Liver (tissue), 9 donors: Measurements from ENCODE around the gene DCXR. TPM values are rescaled to one million over a fixed set of nuclear protein-coding genes. Genes with fewer than 3 reads are reported as not detected.

Experiments used
- DNase-seq: peaks from one replicate; pipeline ENCODE4 v3.0.0-alpha.2; 2017; ENCODE audit warnings: low spot score
- H3K27ac ChIP-seq, 2 donors: one replicate each; pipeline ENCODE4 v1.7.0; 2013; ENCODE audit warnings: inconsistent platforms in 2 of 2, low read length in 2 of 2, control low read depth in 1 of 2, low read depth in 1 of 2, mild to moderate bottlenecking in 1 of 2
- H3K27me3 ChIP-seq, 4 donors: one replicate each; pipeline versions ENCODE4 v1.6.1 to v1.7.0; 2013; ENCODE audit warnings: low read length in 3 of 4, inconsistent platforms in 1 of 4, mild to moderate bottlenecking in 1 of 4, moderate library complexity in 1 of 4; ENCODE audit not compliant: control insufficient read depth in 4 of 4, insufficient read depth in 4 of 4
- H3K36me3 ChIP-seq, 4 donors: one replicate each; pipeline versions ENCODE4 v1.6.1 to v1.7.0; 2013; ENCODE audit warnings: low read length in 3 of 4, mild to moderate bottlenecking in 3 of 4, low read depth in 1 of 4, moderate library complexity in 1 of 4; ENCODE audit not compliant: control insufficient read depth in 4 of 4, insufficient read depth in 3 of 4
- H3K4me1 ChIP-seq, 4 donors: one replicate each; pipeline versions ENCODE4 v1.6.1 to v1.7.0; 2013; ENCODE audit warnings: low read length in 3 of 4, mild to moderate bottlenecking in 3 of 4, moderate library complexity in 1 of 4; ENCODE audit not compliant: control insufficient read depth in 4 of 4, insufficient read depth in 4 of 4
- H3K4me3 ChIP-seq, 3 donors: one replicate each; pipeline versions ENCODE4 v1.6.1 to v1.7.0; 2013; ENCODE audit warnings: low read length in 3 of 3, control low read depth in 1 of 3, low read depth in 1 of 3, mild to moderate bottlenecking in 1 of 3
- H3K9ac ChIP-seq, 2 donors: one replicate each; pipeline ENCODE4 v1.7.0; 2013; ENCODE audit warnings: low read length in 2 of 2, mild to moderate bottlenecking in 2 of 2, moderate library complexity in 2 of 2, control low read depth in 1 of 2, low read depth in 1 of 2
- H3K9me3 ChIP-seq, 4 donors: one replicate each; pipeline versions ENCODE4 v1.6.1 to v1.7.0; 2013; ENCODE audit warnings: low read length in 3 of 4; ENCODE audit not compliant: control insufficient read depth in 4 of 4
- EGR1 ChIP-seq, 2 donors: IDR thresholded peaks; 2 replicates each; pipeline ENCODE4 v1.6.1; 2016 to 2018; ENCODE audit warnings: antibody characterized with exemption in 2 of 2, low read depth in 2 of 2
- FOXA1 ChIP-seq: IDR thresholded peaks from 2 replicates; pipeline ENCODE4 v1.6.1; 2016; ENCODE audit warnings: antibody characterized with exemption
- FOXA2 ChIP-seq: IDR thresholded peaks from 2 replicates; pipeline ENCODE4 v1.6.1; 2016; ENCODE audit warnings: antibody characterized with exemption
- GABPA ChIP-seq, 2 donors: IDR thresholded peaks in 1 of 2; conservative IDR thresholded peaks in 1 of 2; 2 replicates each; pipeline ENCODE4 v1.6.1; 2016; ENCODE audit warnings: antibody characterized with exemption in 2 of 2, mild to moderate bottlenecking in 1 of 2, moderate library complexity in 1 of 2
- HNF4A ChIP-seq, 2 donors: conservative IDR thresholded peaks; 2 replicates each; pipeline ENCODE4 v1.6.1; 2016; ENCODE audit warnings: antibody characterized with exemption in 2 of 2, mild to moderate bottlenecking in 2 of 2
- HNF4G ChIP-seq: IDR thresholded peaks from 2 replicates; pipeline ENCODE4 v1.6.1; 2016; ENCODE audit warnings: antibody characterized with exemption
- JUND ChIP-seq, 2 donors: IDR thresholded peaks; 2 replicates each; pipeline ENCODE4 v1.6.1; 2016; ENCODE audit warnings: antibody characterized with exemption in 2 of 2
- NR2F2 ChIP-seq: IDR thresholded peaks from 2 replicates; pipeline ENCODE4 v1.6.1; 2016; ENCODE audit warnings: antibody characterized with exemption
- RAD21 ChIP-seq, 2 donors: IDR thresholded peaks; 2 replicates each; pipeline ENCODE4 v1.6.1; 2016; ENCODE audit warnings: antibody characterized with exemption in 2 of 2, mild to moderate bottlenecking in 2 of 2
- RXRA ChIP-seq, 2 donors: IDR thresholded peaks; 2 replicates each; pipeline ENCODE4 v1.6.1; 2017 to 2018; ENCODE audit warnings: antibody characterized with exemption in 2 of 2, mild to moderate bottlenecking in 1 of 2
- SP1 ChIP-seq: IDR thresholded peaks from 2 replicates; pipeline ENCODE4 v1.6.1; 2018; ENCODE audit warnings: antibody characterized with exemption, mild to moderate bottlenecking
- TAF1 ChIP-seq: conservative IDR thresholded peaks from 2 replicates; pipeline ENCODE4 v1.6.1; 2016; ENCODE audit warnings: antibody characterized with exemption, mild to moderate bottlenecking
- YY1 ChIP-seq: IDR thresholded peaks from 2 replicates; pipeline ENCODE4 v1.6.1; 2016; ENCODE audit warnings: antibody characterized with exemption, mild to moderate bottlenecking
- WGBS: extraction: QIAGEN DNeasy Blood & Tissue Kit; methylation state at CpG from one replicate; pipeline ENCODE4 v1.1.7; 2013; 5-methylcytosine and 5-hydroxymethylcytosine counted together
- polyA plus RNA-seq, 2 donors: library from polyadenylated mRNA; stranded (reverse) in 1 of 2; unstranded in 1 of 2; fragments of 200-250 nt in 1 of 2; fragments of >200 nt in 1 of 2; fragmentation: Nextera tagmentation in 1 of 2; extraction: Ambion mirVana in 1 of 2; gene quantifications; one replicate each; pipeline versions ENCODE4 v1.2.1 to v1.2.3, GENCODE V29; 2013 to 2015
- total RNA-seq, 2 donors: library from RNA; depleted of rRNA; stranded (reverse); fragments of >200 nt; gene quantifications; one replicate each; pipeline ENCODE4 v1.2.3, GENCODE V29; 2014
- TF ChIP-seq, protein P1 (sequence below): IDR thresholded peaks from 2 replicates; pipeline ENCODE4 v1.6.1; 2016; ENCODE audit warnings: antibody characterized with exemption, mild to moderate bottlenecking
- TF ChIP-seq, protein P2 (sequence below): IDR thresholded peaks from 2 replicates; pipeline ENCODE4 v1.6.1; 2016; ENCODE audit warnings: antibody characterized with exemption
- TF ChIP-seq, protein P3 (sequence below): IDR thresholded peaks from 2 replicates; pipeline ENCODE4 v1.6.1; 2016; ENCODE audit warnings: antibody characterized with exemption
- TF ChIP-seq, protein P4 (sequence below): fragments of 150-350 bp; IDR thresholded peaks from 2 replicates; pipeline ENCODE4 v1.5.1; 2017; ENCODE audit warnings: improper control_type of control experiment, low read depth, low read length; ENCODE audit not compliant: missing input control
- TF ChIP-seq, protein P5 (sequence below): IDR thresholded peaks from 2 replicates; pipeline ENCODE4 v1.6.1; 2016; ENCODE audit warnings: antibody characterized with exemption
- donor health status: healthy.
- donor health status: healthy.
- donor health status: healthy.
- donor health status: healthy.
- donor health status: healthy.

DCXR gene
- total and polyA plus RNA-seq, 4 donors, result 58.6 to 1,190 (median 585) TPM

DNA sequence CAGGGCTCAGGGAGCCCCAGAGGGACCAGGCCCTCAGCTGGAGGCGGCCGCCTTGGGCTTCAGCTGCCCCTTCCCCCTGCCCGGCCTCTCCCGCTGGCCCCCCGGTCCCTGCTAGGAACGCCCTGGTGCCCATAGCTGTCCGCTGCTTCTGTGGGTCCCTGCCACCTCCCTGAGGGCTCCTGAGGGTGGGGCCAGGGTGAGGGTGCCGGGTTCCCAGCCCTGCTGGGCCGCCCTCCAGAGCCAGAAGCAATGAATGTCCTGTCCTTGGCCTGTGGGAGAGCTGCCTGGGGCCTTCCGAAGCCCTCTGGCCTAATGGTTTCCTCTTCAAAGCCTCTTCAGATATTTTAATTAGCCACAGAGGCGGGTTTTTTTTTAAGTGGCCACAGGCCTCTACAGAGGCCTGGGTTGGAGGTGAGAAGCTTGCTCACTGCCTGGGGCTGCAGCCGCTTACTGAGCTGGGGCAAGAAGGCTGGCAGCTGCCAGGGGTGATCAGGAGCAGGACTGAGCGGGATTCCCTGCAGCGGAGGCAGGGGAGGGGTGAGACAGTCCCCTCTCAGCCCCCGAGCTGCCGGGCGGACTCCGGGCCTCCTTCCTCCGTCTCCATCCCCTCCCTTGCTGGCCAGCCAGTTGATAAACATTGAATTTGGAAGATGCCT lies 24.7 kb downstream of the DCXR start:
- TF ChIP-seq TAF1, result no peak
- TF ChIP-seq, protein P1, sequence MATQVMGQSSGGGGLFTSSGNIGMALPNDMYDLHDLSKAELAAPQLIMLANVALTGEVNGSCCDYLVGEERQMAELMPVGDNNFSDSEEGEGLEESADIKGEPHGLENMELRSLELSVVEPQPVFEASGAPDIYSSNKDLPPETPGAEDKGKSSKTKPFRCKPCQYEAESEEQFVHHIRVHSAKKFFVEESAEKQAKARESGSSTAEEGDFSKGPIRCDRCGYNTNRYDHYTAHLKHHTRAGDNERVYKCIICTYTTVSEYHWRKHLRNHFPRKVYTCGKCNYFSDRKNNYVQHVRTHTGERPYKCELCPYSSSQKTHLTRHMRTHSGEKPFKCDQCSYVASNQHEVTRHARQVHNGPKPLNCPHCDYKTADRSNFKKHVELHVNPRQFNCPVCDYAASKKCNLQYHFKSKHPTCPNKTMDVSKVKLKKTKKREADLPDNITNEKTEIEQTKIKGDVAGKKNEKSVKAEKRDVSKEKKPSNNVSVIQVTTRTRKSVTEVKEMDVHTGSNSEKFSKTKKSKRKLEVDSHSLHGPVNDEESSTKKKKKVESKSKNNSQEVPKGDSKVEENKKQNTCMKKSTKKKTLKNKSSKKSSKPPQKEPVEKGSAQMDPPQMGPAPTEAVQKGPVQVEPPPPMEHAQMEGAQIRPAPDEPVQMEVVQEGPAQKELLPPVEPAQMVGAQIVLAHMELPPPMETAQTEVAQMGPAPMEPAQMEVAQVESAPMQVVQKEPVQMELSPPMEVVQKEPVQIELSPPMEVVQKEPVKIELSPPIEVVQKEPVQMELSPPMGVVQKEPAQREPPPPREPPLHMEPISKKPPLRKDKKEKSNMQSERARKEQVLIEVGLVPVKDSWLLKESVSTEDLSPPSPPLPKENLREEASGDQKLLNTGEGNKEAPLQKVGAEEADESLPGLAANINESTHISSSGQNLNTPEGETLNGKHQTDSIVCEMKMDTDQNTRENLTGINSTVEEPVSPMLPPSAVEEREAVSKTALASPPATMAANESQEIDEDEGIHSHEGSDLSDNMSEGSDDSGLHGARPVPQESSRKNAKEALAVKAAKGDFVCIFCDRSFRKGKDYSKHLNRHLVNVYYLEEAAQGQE, result no peak
- TF ChIP-seq JUND (IDR thresholded peaks at IDR 0.05), result no peak
- TF ChIP-seq FOXA2, result no peak
- TF ChIP-seq YY1, result no peak
- TF ChIP-seq, protein P2, sequence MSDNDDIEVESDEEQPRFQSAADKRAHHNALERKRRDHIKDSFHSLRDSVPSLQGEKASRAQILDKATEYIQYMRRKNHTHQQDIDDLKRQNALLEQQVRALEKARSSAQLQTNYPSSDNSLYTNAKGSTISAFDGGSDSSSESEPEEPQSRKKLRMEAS, result no peak
- TF ChIP-seq, protein P3, sequence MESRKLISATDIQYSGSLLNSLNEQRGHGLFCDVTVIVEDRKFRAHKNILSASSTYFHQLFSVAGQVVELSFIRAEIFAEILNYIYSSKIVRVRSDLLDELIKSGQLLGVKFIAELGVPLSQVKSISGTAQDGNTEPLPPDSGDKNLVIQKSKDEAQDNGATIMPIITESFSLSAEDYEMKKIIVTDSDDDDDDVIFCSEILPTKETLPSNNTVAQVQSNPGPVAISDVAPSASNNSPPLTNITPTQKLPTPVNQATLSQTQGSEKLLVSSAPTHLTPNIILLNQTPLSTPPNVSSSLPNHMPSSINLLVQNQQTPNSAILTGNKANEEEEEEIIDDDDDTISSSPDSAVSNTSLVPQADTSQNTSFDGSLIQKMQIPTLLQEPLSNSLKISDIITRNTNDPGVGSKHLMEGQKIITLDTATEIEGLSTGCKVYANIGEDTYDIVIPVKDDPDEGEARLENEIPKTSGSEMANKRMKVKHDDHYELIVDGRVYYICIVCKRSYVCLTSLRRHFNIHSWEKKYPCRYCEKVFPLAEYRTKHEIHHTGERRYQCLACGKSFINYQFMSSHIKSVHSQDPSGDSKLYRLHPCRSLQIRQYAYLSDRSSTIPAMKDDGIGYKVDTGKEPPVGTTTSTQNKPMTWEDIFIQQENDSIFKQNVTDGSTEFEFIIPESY, result no peak
- TF ChIP-seq FOXA1, result no peak
- no peak for TF ChIP-seq RAD21 (IDR thresholded peaks at IDR 0.05)
- TF ChIP-seq HNF4A (conservative IDR thresholded peaks at IDR 0.05), result no peak
- TF ChIP-seq RXRA (IDR thresholded peaks at IDR 0.05), result no peak
- TF ChIP-seq, protein P4, sequence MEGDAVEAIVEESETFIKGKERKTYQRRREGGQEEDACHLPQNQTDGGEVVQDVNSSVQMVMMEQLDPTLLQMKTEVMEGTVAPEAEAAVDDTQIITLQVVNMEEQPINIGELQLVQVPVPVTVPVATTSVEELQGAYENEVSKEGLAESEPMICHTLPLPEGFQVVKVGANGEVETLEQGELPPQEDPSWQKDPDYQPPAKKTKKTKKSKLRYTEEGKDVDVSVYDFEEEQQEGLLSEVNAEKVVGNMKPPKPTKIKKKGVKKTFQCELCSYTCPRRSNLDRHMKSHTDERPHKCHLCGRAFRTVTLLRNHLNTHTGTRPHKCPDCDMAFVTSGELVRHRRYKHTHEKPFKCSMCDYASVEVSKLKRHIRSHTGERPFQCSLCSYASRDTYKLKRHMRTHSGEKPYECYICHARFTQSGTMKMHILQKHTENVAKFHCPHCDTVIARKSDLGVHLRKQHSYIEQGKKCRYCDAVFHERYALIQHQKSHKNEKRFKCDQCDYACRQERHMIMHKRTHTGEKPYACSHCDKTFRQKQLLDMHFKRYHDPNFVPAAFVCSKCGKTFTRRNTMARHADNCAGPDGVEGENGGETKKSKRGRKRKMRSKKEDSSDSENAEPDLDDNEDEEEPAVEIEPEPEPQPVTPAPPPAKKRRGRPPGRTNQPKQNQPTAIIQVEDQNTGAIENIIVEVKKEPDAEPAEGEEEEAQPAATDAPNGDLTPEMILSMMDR, result no peak
- TF ChIP-seq HNF4G, result no peak
- no peak for TF ChIP-seq EGR1 (IDR thresholded peaks at IDR 0.05; ENCODE audit: low read depth in 2 of 2)
- no peak for TF ChIP-seq SP1
- TF ChIP-seq, protein P5, sequence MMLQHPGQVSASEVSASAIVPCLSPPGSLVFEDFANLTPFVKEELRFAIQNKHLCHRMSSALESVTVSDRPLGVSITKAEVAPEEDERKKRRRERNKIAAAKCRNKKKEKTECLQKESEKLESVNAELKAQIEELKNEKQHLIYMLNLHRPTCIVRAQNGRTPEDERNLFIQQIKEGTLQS, result no peak
- TF ChIP-seq GABPA (IDR thresholded peaks at IDR 0.05 in 1 of 2, conservative IDR thresholded peaks at IDR 0.05 in 1 of 2), result no peak
- no peak for TF ChIP-seq NR2F2
- no peak for DNase-seq
- Histone ChIP-seq H3K27ac (no peak overlapping the region), H3K4me3 (no peak overlapping the region), H3K36me3 (peaks cover 0 to 9% (median 3%) of the 10 kb centered on the region in 4 donors), H3K27me3 (no peaks in the 10 kb centered on the region), H3K4me1 (no peaks in the 10 kb centered on the region), H3K9ac (no peak overlapping the region), H3K9me3 (no peaks in the 10 kb centered on the region)
- 93% methylated on average over 19 of the region's 19 CpGs for WGBS
